Hippocampal formation (tissue), 2 donors: Measurements from ENCODE around the gene GAD2.
"Not testable (repeated sequence)": the region's sequence is repeated elsewhere in the genome, so short reads cannot be mapped to it uniquely, and the experiment has no call there.

Experiments
- DNase-seq, 2 donors: peaks; one replicate each; lab custom pipeline; 2025; lab: John Stamatoyannopoulos, UW

The GAD2 gene

GRCh38 chr10:26318672-26319071 lies 102.1 kb downstream of the GAD2 start:
- DNase-seq = no peak

GRCh38 chr10:26323219-26323618 lies 106.6 kb downstream of the GAD2 start:
- no peak for DNase-seq

GRCh38 chr10:26326851-26327250 lies 110.3 kb downstream of the GAD2 start:
- no peak for DNase-seq

- no peak for DNase-seq
These were observed 111.2 kb downstream of the GAD2 start for GRCh38 chr10:26327811-26328210.

- DNase-seq = no peak
These were observed 114.8 kb downstream of the GAD2 start for GRCh38 chr10:26331371-26331770.

GRCh38 chr10:26334232-26334931 lies 117.8 kb downstream of the GAD2 start:
- no peak for DNase-seq

GRCh38 chr10:26334932-26335573 lies 118.5 kb downstream of the GAD2 start:
- DNase-seq = peak; percentile 13 to 15

- DNase-seq = no peak
These were observed 119.1 kb downstream of the GAD2 start for GRCh38 chr10:26335574-26336093.

GRCh38 chr10:26336979-26337378 lies 120.4 kb downstream of the GAD2 start:
- DNase-seq = no peak

GRCh38 chr10:26341701-26342100 lies 125.1 kb downstream of the GAD2 start:
- no peak for DNase-seq

GRCh38 chr10:26348821-26349417 lies 132.3 kb downstream of the GAD2 start:
- not testable (repeated sequence) for DNase-seq
